OCI-LY3 (cell line): ENCODE measurements around the gene HIPK2.

Experiments used
- EZH2phosphoT487 ChIP-seq: fragments of 200-600 bp; shearing (Covaris generic); IDR thresholded peaks from 2 replicates; pipeline ENCODE4 v1.6.1; 2018; ENCODE audit warnings: antibody characterized with exemption, mixed run types, low read depth
- TF ChIP-seq, protein P1 (sequence below): fragments of 200-600, 300-600 bp; sonication (generic); IDR thresholded peaks from 2 replicates; pipeline ENCODE4 v1.5.1; 2014; ENCODE audit warnings: antibody characterized with exemption, low read length, low read depth

GRCh38 chr7:139572704-139573385, 205.0 kb downstream of the HIPK2 start:
- TF ChIP-seq, protein P1, sequence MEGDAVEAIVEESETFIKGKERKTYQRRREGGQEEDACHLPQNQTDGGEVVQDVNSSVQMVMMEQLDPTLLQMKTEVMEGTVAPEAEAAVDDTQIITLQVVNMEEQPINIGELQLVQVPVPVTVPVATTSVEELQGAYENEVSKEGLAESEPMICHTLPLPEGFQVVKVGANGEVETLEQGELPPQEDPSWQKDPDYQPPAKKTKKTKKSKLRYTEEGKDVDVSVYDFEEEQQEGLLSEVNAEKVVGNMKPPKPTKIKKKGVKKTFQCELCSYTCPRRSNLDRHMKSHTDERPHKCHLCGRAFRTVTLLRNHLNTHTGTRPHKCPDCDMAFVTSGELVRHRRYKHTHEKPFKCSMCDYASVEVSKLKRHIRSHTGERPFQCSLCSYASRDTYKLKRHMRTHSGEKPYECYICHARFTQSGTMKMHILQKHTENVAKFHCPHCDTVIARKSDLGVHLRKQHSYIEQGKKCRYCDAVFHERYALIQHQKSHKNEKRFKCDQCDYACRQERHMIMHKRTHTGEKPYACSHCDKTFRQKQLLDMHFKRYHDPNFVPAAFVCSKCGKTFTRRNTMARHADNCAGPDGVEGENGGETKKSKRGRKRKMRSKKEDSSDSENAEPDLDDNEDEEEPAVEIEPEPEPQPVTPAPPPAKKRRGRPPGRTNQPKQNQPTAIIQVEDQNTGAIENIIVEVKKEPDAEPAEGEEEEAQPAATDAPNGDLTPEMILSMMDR: no peak
- TF ChIP-seq EZH2phosphoT487: no peak
